Liver (tissue), 3 donors: ENCODE measurements around the gene NAGPA.

ENCODE experiments used
- CTCF ChIP-seq: fragments of 150-350 bp; IDR thresholded peaks from 2 replicates; pipeline ENCODE4 v1.5.1; 2017; ENCODE audit warnings: improper control_type of control experiment, low read depth, low read length; ENCODE audit not compliant: missing input control
- RAD21 ChIP-seq, 2 donors: IDR thresholded peaks; 2 replicates each; pipeline ENCODE4 v1.6.1; 2016; ENCODE audit warnings: antibody characterized with exemption in 2 of 2, mild to moderate bottlenecking in 2 of 2
- SP1 ChIP-seq: IDR thresholded peaks from 2 replicates; pipeline ENCODE4 v1.6.1; 2018; ENCODE audit warnings: antibody characterized with exemption, mild to moderate bottlenecking
- YY1 ChIP-seq: IDR thresholded peaks from 2 replicates; pipeline ENCODE4 v1.6.1; 2016; ENCODE audit warnings: antibody characterized with exemption, mild to moderate bottlenecking
- ZBTB33 ChIP-seq: IDR thresholded peaks from 2 replicates; pipeline ENCODE4 v1.6.1; 2016; ENCODE audit warnings: antibody characterized with exemption
- donor health status: healthy.
- donor health status: healthy.

- TF ChIP-seq CTCF (no peak), RAD21 (IDR thresholded peaks at IDR 0.05) (no peak), ZBTB33 (no peak), YY1 (no peak), SP1 (no peak)
Measured at GRCh38 chr16:5075637-5076036, 41.9 kb upstream of the NAGPA start.
